HepG2 (cell line): ENCODE data around the gene ZNF83.
"Not testable (repeated sequence)": the region's sequence is repeated elsewhere in the genome, so short reads cannot be mapped to it uniquely, and the experiment has no call there.

Experiments used
- EED ChIP-seq: sonication (generic); formaldehyde crosslinking; IDR thresholded peaks from 2 replicates; pipeline ENCODE4 v1.5.0; 2020; ENCODE audit warnings: mild to moderate bottlenecking, missing genetic modification reagents
- KLF16 ChIP-seq, 2 experiments: sonication (generic) in 1 of 2; formaldehyde crosslinking in 1 of 2; IDR thresholded peaks; 2 replicates each; pipeline versions ENCODE4 v1.6.1 to v1.8.0; 2016 to 2023; ENCODE audit warnings: missing genetic modification reagents in 2 of 2, missing compliant biosample characterization in 1 of 2
- RXRA ChIP-seq: sonication (generic); formaldehyde crosslinking; IDR thresholded peaks from 2 replicates; pipeline ENCODE4 v1.5.1; 2020; ENCODE audit warnings: missing genetic modification reagents
- TF ChIP-seq, protein P1 (sequence below): IDR thresholded peaks from 2 replicates; pipeline ENCODE4 v1.6.1; 2012; ENCODE audit warnings: inconsistent platforms
- TF ChIP-seq, protein P2 (sequence below): sonication (generic); formaldehyde crosslinking; IDR thresholded peaks from 2 replicates; pipeline ENCODE4 v1.5.0; 2020; ENCODE audit warnings: mild to moderate bottlenecking, missing genetic modification reagents, moderate library complexity

DNA sequence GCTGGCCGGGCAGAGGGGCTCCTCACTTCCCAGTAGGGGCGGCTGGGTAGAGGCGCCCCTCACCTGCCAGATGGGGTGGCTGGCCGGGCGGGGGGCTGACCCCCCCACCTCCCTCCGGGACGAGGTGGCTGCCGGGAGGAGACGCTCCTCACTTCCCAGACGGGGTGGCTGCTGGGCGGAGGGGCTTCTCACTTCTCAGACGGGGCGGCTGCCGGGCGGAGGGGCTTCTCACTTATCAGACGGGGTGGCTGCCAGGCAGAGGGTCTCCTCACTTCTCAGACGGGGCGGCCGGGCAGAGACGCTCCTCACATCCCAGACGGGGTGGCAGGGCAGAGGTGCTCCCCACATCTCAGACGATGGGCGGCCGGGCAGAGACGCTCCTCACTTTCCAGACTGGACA is 44.7 kb downstream of the ZNF83 start:
- TF ChIP-seq RXRA (CRISPR knock-in tag); EED; KLF16 (CRISPR knock-in tag; IDR thresholded peaks at IDR 0.05): not testable (repeated sequence)
- TF ChIP-seq, protein P1, sequence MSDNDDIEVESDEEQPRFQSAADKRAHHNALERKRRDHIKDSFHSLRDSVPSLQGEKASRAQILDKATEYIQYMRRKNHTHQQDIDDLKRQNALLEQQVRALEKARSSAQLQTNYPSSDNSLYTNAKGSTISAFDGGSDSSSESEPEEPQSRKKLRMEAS, result not testable (repeated sequence)
- TF ChIP-seq, protein P2, sequence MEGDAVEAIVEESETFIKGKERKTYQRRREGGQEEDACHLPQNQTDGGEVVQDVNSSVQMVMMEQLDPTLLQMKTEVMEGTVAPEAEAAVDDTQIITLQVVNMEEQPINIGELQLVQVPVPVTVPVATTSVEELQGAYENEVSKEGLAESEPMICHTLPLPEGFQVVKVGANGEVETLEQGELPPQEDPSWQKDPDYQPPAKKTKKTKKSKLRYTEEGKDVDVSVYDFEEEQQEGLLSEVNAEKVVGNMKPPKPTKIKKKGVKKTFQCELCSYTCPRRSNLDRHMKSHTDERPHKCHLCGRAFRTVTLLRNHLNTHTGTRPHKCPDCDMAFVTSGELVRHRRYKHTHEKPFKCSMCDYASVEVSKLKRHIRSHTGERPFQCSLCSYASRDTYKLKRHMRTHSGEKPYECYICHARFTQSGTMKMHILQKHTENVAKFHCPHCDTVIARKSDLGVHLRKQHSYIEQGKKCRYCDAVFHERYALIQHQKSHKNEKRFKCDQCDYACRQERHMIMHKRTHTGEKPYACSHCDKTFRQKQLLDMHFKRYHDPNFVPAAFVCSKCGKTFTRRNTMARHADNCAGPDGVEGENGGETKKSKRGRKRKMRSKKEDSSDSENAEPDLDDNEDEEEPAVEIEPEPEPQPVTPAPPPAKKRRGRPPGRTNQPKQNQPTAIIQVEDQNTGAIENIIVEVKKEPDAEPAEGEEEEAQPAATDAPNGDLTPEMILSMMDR (CRISPR knock-in tag), result not testable (repeated sequence)
